GM18517 (cell line): ENCODE data around the gene PRCD.
"Not testable (repeated sequence)": the region's sequence is repeated elsewhere in the genome, so short reads cannot be mapped to it uniquely, and the experiment has no call there.

ENCODE experiments used
- ATAC-seq: cut with Tn5 transposase; IDR thresholded peaks from one replicate; pipeline ENCODE4 v1.9.1; 2021; ENCODE audit warnings: mild to moderate bottlenecking, moderate library complexity; ENCODE audit not compliant: unreplicated experiment

The PRCD gene

GRCh38 chr17:76551685-76552084 lies 11.8 kb downstream of the PRCD start:
- no peak for ATAC-seq

- no peak for ATAC-seq
Measured at GRCh38 chr17:76553178-76553908, 13.5 kb downstream of the PRCD start.

GRCh38 chr17:76554131-76554530 lies 14.3 kb downstream of the PRCD start:
- ATAC-seq, result no peak

GRCh38 chr17:76556765-76557367 lies 17.0 kb downstream of the PRCD start:
- ATAC-seq, result peak; percentile 26

- peak; percentile 79 for ATAC-seq
Measured at GRCh38 chr17:76557368-76558197, 17.7 kb downstream of the PRCD start.

GRCh38 chr17:76558198-76559095 lies 18.6 kb downstream of the PRCD start:
- no peak for ATAC-seq

- ATAC-seq, result not testable (repeated sequence)
Measured at GRCh38 chr17:76559460-76559859, 19.6 kb downstream of the PRCD start.

- ATAC-seq, result no peak
Measured at GRCh38 chr17:76560036-76560876, 20.4 kb downstream of the PRCD start.

- no peak for ATAC-seq
Measured at GRCh38 chr17:76560877-76561221, 21.0 kb downstream of the PRCD start.

- no peak for ATAC-seq
Measured at GRCh38 chr17:76561332-76561731, 21.5 kb downstream of the PRCD start.

GRCh38 chr17:76561799-76562268 lies 22.0 kb downstream of the PRCD start:
- ATAC-seq, result no peak

GRCh38 chr17:76562734-76563148 lies 22.9 kb downstream of the PRCD start:
- ATAC-seq, result no peak

- ATAC-seq, result not testable (repeated sequence)
Measured at GRCh38 chr17:76563359-76563758, 23.5 kb downstream of the PRCD start.

- ATAC-seq, result not testable (repeated sequence)
Measured at GRCh38 chr17:76564991-76565727, 25.3 kb downstream of the PRCD start.

- ATAC-seq, result no peak
Measured at GRCh38 chr17:76565728-76566612, 26.1 kb downstream of the PRCD start.

- no peak for ATAC-seq
Measured at GRCh38 chr17:76566613-76566943, 26.7 kb downstream of the PRCD start.

- ATAC-seq, result no peak
Measured at GRCh38 chr17:76566988-76567431, 27.2 kb downstream of the PRCD start.
